ENCODE measurements around the gene ZBTB47. TPM values are rescaled to one million over a fixed set of nuclear protein-coding genes. Genes with fewer than 3 reads are reported as not detected.

Gene ZBTB47
- total RNA-seq, 4 donors from 2014 or later: 10.0 to 44.1 (median 19.7) TPM

DNA sequence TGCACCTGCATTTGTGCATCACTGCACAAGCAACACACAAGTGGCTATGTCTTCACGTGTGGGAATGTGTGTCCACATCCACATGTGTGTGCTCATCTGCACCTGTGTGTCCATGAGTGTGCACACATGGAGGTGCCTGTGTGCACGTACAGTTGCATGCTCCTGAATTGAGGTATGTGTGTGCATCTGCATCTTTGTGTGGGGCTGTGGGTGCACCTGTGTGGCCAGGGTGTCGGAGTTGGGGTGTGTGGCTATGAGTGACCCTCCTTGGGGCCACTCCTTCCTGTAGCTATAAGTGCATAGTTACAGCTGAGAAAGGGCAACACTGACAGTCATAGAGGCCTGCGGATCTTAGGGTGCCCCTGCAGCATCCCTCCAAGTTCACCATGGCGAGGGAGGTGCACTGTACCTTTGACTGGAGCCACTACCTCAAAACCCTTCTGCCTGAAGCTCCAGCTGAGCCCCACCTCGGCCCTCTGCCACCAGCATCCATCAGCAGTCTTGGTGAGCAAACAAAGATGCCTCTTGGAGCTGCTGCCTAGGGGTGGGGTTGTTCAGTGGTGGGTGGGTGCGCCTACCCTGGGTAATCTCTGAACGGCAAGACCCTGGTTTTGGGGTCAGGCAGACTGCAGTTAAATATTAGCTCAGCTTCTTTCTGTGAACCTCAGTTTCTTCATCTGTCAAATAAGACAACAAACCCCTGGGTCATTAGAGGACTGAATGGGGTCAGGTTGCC, 54.3 kb downstream of the ZBTB47 start:
- no peaks in the 10 kb centered on the region for H3K9me3 ChIP-seq
- no peaks in the 10 kb centered on the region for H3K27me3 ChIP-seq
- H3K4me1 ChIP-seq: no peaks in the 10 kb centered on the region
- WGBS, 2 donors (ENCODE audit: low coverage in 1 of 2): 71% methylated on average over 8 of the region's 8 CpGs; no CpG with 5 or more reads in 1 of the 2 donors
- no peak for DNase-seq
- no peak overlapping the region for H3K27ac ChIP-seq
- in situ Hi-C loops (cut with MboI; ENCODE audit: low pct_ligation_motif_present in 1 of 4, low pct_unique_long_range_greater_than_20kb in 1 of 4, low sequenced_read_pairs in 3 of 4) (no loop called here), intact Hi-C loops (cut with DNase I; ENCODE audit: low total_unique reads) (no loop called here)
- no peak overlapping the region for H3K4me3 ChIP-seq
- H3K36me3 ChIP-seq: no peaks in the 10 kb centered on the region
- TF ChIP-seq EP300 (IDR thresholded peaks at IDR 0.05; ENCODE audit: low read depth): no peak
- TF ChIP-seq CTCF (IDR thresholded peaks at IDR 0.05): no peak
- TF ChIP-seq POLR2A (IDR thresholded peaks at IDR 0.05): no peak
- no peak for TF ChIP-seq POLR2AphosphoS5 (IDR thresholded peaks at IDR 0.05)

DNA sequence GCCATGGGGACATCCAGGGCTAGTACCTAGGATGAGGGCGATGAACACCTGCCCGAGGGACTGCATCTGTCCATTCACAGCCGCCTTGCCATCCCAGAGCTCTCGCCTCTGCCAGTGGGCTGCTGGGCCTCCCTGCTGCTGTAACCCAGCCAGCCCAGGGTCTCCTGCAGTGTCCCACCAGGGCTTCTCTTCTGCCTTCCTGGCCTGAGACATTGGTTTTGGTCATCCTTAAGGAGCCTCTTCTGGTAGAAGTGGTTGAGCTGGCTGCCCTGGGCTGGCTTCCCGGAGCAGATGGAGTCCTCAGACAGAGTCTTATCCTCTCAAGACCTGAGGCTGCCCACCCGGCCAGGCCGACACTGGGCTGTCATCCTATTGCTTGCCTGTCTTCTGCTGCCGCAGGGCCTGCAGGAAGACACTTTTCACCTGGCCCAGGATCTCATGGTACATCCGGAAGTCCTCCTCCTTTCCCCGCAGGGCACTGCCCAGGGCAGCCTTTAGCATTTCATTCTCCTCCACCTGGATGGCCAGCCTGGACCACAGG, 55.2 kb downstream of the ZBTB47 start:
- Histone ChIP-seq H3K4me3 (no peak overlapping the region), H3K27me3 (no peaks in the 10 kb centered on the region), H3K9me3 (no peaks in the 10 kb centered on the region), H3K4me1 (no peaks in the 10 kb centered on the region), H3K27ac (no peak overlapping the region), H3K36me3 (no peaks in the 10 kb centered on the region)
- TF ChIP-seq EP300 (IDR thresholded peaks at IDR 0.05; ENCODE audit: low read depth) (no peak), CTCF (IDR thresholded peaks at IDR 0.05) (no peak), POLR2A (IDR thresholded peaks at IDR 0.05) (no peak), POLR2AphosphoS5 (IDR thresholded peaks at IDR 0.05) (no peak)
- in situ Hi-C loops (cut with MboI; ENCODE audit: low pct_ligation_motif_present in 1 of 4, low pct_unique_long_range_greater_than_20kb in 1 of 4, low sequenced_read_pairs in 3 of 4): no loop called here
- 80 to 84% methylated on average over 2 to 10 of the region's 10 CpGs for WGBS, 2 donors (ENCODE audit: low coverage in 1 of 2)
- intact Hi-C loops (cut with DNase I; ENCODE audit: low total_unique reads): no loop called here
- no peak for DNase-seq

- H3K36me3 ChIP-seq: no peaks in the 10 kb centered on the region
- TF ChIP-seq POLR2AphosphoS5 (IDR thresholded peaks at IDR 0.05) (no peak), EP300 (IDR thresholded peaks at IDR 0.05; ENCODE audit: low read depth) (no peak), POLR2A (IDR thresholded peaks at IDR 0.05) (no peak), CTCF (IDR thresholded peaks at IDR 0.05) (no peak)
- in situ Hi-C loops (cut with MboI; ENCODE audit: low pct_ligation_motif_present in 1 of 4, low pct_unique_long_range_greater_than_20kb in 1 of 4, low sequenced_read_pairs in 3 of 4) (no loop called here), intact Hi-C loops (cut with DNase I; ENCODE audit: low total_unique reads) (no loop called here)
- WGBS, 2 donors (ENCODE audit: low coverage in 1 of 2): 87 to 100% methylated on average over 1 to 10 of the region's 10 CpGs
- H3K27ac ChIP-seq: no peak overlapping the region
- H3K27me3 ChIP-seq: no peaks in the 10 kb centered on the region
- no peak overlapping the region for H3K4me3 ChIP-seq
- no peak for DNase-seq
- H3K4me1 ChIP-seq: no peaks in the 10 kb centered on the region
- H3K9me3 ChIP-seq: no peaks in the 10 kb centered on the region
Observed at GRCh38 chr3:42709621-42710020, 56.1 kb downstream of the ZBTB47 start.

DNA sequence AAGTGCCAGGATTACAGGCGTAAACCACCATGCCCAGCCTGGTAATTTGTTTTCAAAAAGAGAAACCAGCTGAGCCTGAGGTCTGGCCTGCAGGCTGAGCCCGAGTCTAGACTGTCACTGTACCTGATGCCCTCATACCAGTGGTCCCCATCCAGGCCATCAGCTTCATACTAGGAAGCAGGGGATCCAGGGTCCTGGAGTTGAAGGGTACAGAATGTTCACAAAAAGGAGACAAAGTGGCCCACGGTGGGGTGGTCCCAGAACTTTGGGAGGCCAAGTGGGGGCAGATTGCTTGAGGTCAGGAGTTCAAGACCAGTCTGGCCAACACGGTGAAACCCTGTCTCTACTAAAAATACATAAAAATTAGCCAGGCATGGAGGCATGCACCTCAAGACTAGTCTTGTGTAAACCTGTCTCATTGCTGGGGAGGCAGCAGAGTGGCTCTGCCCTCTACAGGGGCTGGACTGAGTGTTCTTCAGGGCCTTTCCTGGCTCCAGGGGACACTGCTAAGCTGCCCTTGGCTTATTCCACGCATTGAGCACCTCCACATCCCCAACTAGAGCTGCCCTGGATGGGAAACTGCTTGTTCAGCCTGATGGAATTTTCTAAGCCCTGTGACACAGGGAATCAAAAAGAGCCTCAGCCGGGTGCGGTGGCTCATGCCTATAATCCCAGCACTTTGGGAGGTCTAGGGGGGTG, 57.0 kb downstream of the ZBTB47 start:
- H3K27ac ChIP-seq: no peak overlapping the region
- intact Hi-C loops (cut with DNase I; ENCODE audit: low total_unique reads) (no loop called here), in situ Hi-C loops (cut with MboI; ENCODE audit: low pct_ligation_motif_present in 1 of 4, low pct_unique_long_range_greater_than_20kb in 1 of 4, low sequenced_read_pairs in 3 of 4) (no loop called here)
- WGBS, 2 donors (ENCODE audit: low coverage in 1 of 2): 87% methylated on average over 7 of the region's 7 CpGs; no CpG with 5 or more reads in 1 of the 2 donors
- DNase-seq: no peak
- no peaks in the 10 kb centered on the region for H3K9me3 ChIP-seq
- no peak for TF ChIP-seq CTCF (IDR thresholded peaks at IDR 0.05)
- no peak for TF ChIP-seq POLR2A (IDR thresholded peaks at IDR 0.05)
- TF ChIP-seq POLR2AphosphoS5 (IDR thresholded peaks at IDR 0.05): no peak
- TF ChIP-seq EP300 (IDR thresholded peaks at IDR 0.05; ENCODE audit: low read depth): no peak
- no peaks in the 10 kb centered on the region for H3K4me1 ChIP-seq
- H3K27me3 ChIP-seq: no peaks in the 10 kb centered on the region
- H3K36me3 ChIP-seq: no peaks in the 10 kb centered on the region
- no peak overlapping the region for H3K4me3 ChIP-seq
